ENCODE results near the gene INIP. TPM values are rescaled to one million over a fixed set of nuclear protein-coding genes. Genes with fewer than 3 reads are reported as not detected.
A peak's percentile ranks its signal among the peaks of the same experiment; 100 is the strongest.

Gene INIP
- total and polyA plus RNA-seq, 2 experiments from 2014 or later, result 13.1 to 18.9 TPM

- Histone ChIP-seq H3K4me3 (no peak overlapping the region), H3K4me1 (ENCODE audit: low read depth) (peaks cover 5% of the 10 kb centered on the region), H3K27me3 (no peaks in the 10 kb centered on the region), H3K36me3 (no peaks in the 10 kb centered on the region), H3K27ac (no peak overlapping the region), H3K9me3 (ENCODE audit: low read depth) (no peaks in the 10 kb centered on the region)
- TF ChIP-seq CTCF (IDR thresholded peaks at IDR 0.05; ENCODE audit: low read depth, low read length), result no peak
- no peak for DNase-seq (ENCODE audit: low read depth in 1 of 2, low spot score in 1 of 2)
Observed at GRCh38 chr9:112720113-112720780, 2.3 kb upstream of the INIP start.

GRCh38 chr9:112719696-112720095 lies 1.8 kb upstream of the INIP start:
- TF ChIP-seq CTCF (IDR thresholded peaks at IDR 0.05; ENCODE audit: low read depth, low read length), result no peak
- no peak overlapping the region for H3K27ac ChIP-seq
- H3K36me3 ChIP-seq, result no peaks in the 10 kb centered on the region
- H3K27me3 ChIP-seq, result no peaks in the 10 kb centered on the region
- no peak overlapping the region for H3K4me3 ChIP-seq
- DNase-seq (ENCODE audit: low read depth in 1 of 2, low spot score in 1 of 2), result no peak
- peaks cover 5% of the 10 kb centered on the region for H3K4me1 ChIP-seq (ENCODE audit: low read depth)
- H3K9me3 ChIP-seq (ENCODE audit: low read depth), result no peaks in the 10 kb centered on the region

GRCh38 chr9:112719241-112719691 lies 1.3 kb upstream of the INIP start:
- Histone ChIP-seq H3K27me3 (no peaks in the 10 kb centered on the region), H3K4me1 (ENCODE audit: low read depth) (peaks cover 5% of the 10 kb centered on the region), H3K4me3 (no peak overlapping the region), H3K27ac (no peak overlapping the region), H3K9me3 (ENCODE audit: low read depth) (no peaks in the 10 kb centered on the region), H3K36me3 (no peaks in the 10 kb centered on the region)
- DNase-seq (ENCODE audit: low read depth in 1 of 2, low spot score in 1 of 2), result peak in 1 of 2 donors; percentile 29
- no peak for TF ChIP-seq CTCF (IDR thresholded peaks at IDR 0.05; ENCODE audit: low read depth, low read length)

- Histone ChIP-seq H3K4me1 (ENCODE audit: low read depth) (peaks cover 5% of the 10 kb centered on the region), H3K27ac (no peak overlapping the region), H3K36me3 (no peaks in the 10 kb centered on the region), H3K4me3 (no peak overlapping the region), H3K9me3 (ENCODE audit: low read depth) (no peaks in the 10 kb centered on the region), H3K27me3 (no peaks in the 10 kb centered on the region)
- DNase-seq (ENCODE audit: low read depth in 1 of 2, low spot score in 1 of 2), result no peak
- no peak for TF ChIP-seq CTCF (IDR thresholded peaks at IDR 0.05; ENCODE audit: low read depth, low read length)
Observed at GRCh38 chr9:112712678-112713077, 5.2 kb downstream of the INIP start.

GRCh38 chr9:112711050-112711689 lies 6.7 kb downstream of the INIP start:
- H3K4me3 ChIP-seq, result no peak overlapping the region
- no peaks in the 10 kb centered on the region for H3K27me3 ChIP-seq
- H3K36me3 ChIP-seq, result no peaks in the 10 kb centered on the region
- no peaks in the 10 kb centered on the region for H3K9me3 ChIP-seq (ENCODE audit: low read depth)
- peak; percentile 30 to 70 for DNase-seq (ENCODE audit: low read depth in 1 of 2, low spot score in 1 of 2)
- no peaks in the 10 kb centered on the region for H3K4me1 ChIP-seq (ENCODE audit: low read depth)
- TF ChIP-seq CTCF (IDR thresholded peaks at IDR 0.05; ENCODE audit: low read depth, low read length), result peak; percentile 82
- H3K27ac ChIP-seq, result no peak overlapping the region
